Activated naive CD4-positive, alpha-beta T cell treated with anti-CD3 and anti-CD28 coated beads, Interleukin-2, amount 10 ng/mL, durations not matched to agents 7 days and 5 days (primary cell): ENCODE data around the gene BTBD16.

Source experiments
- CTCF ChIA-PET: fragments of 350-600 bp; sonication (Branson Sonifier 250); formaldehyde crosslinking; loops from one replicate; lab custom pipeline; 2021; ENCODE audit warnings: antibody characterized with exemption; lab: Charles Lee
- DNase-seq: peaks from one replicate; pipeline ENCODE4 v3.0.0-alpha.2; 2020
- H3K27ac Mint-ChIP-seq: one replicate; pipeline ENCODE4 v1.8.0; 2021; ENCODE audit warnings: mild to moderate bottlenecking, moderate library complexity, mixed read lengths
- H3K27me3 Mint-ChIP-seq: one replicate; pipeline ENCODE4 v1.8.0; 2021; ENCODE audit warnings: mild to moderate bottlenecking, mixed read lengths
- H3K36me3 Mint-ChIP-seq: one replicate; pipeline ENCODE4 v1.8.0; 2021; ENCODE audit warnings: mixed read lengths
- H3K4me1 Mint-ChIP-seq: one replicate; pipeline ENCODE4 v1.8.0; 2021; ENCODE audit warnings: mixed read lengths
- H3K4me3 Mint-ChIP-seq: one replicate; pipeline ENCODE4 v1.8.0; 2021; ENCODE audit warnings: mild to moderate bottlenecking, moderate library complexity, mixed read lengths
- H3K9me3 Mint-ChIP-seq: one replicate; pipeline ENCODE4 v1.8.0; 2021; ENCODE audit warnings: mixed read lengths

The BTBD16 gene

GRCh38 chr10:122373721-122374120, 102.6 kb downstream of the BTBD16 start:
- H3K27ac Mint-ChIP-seq: peak overlapping the region; percentile 74
- DNase-seq: no peak
- H3K9me3 Mint-ChIP-seq: no peaks in the 10 kb centered on the region
- H3K36me3 Mint-ChIP-seq: peaks cover 4% of the 10 kb centered on the region
- H3K4me3 Mint-ChIP-seq: peak overlapping the region; percentile 80
- H3K27me3 Mint-ChIP-seq: peaks cover 47% of the 10 kb centered on the region
- H3K4me1 Mint-ChIP-seq: peaks cover 27% of the 10 kb centered on the region
- CTCF ChIA-PET: interaction anchor here (1.2 kb wide), 1 partner anchor 61 kb away, joined by 4 read pairs; no protein-coding TSS in a partner anchor

GRCh38 chr10:122374237-122374858, 103.3 kb downstream of the BTBD16 start, which contains the start of gene PLEKHA1:
TSS of gene PLEKHA1 (plus strand) at chr10:122374708. CDS start at chr10:122393201, 18,493 bp downstream.
- Mint-ChIP-seq H3K9me3 (no peaks in the 10 kb centered on the region), H3K4me3 (peak within 1 kb of the TSS; percentile 88), H3K4me1 (peaks cover 34% of the 10 kb centered on the region), H3K27ac (peak within 1 kb of the TSS; percentile 90), H3K36me3 (peaks cover 8% of the 10 kb centered on the region), H3K27me3 (peaks cover 41% of the 10 kb centered on the region)
- DNase-seq: peak; percentile 94
- CTCF ChIA-PET: interaction anchor here (1.4 kb wide), 1 partner anchor 61 kb away, joined by 4 read pairs; no protein-coding TSS in a partner anchor

GRCh38 chr10:122374859-122375678, 104.0 kb downstream of the BTBD16 start:
- no peaks in the 10 kb centered on the region for H3K9me3 Mint-ChIP-seq
- H3K27ac Mint-ChIP-seq: peak overlapping the region; percentile 90
- CTCF ChIA-PET: interaction anchor here (1.4 kb wide), 1 partner anchor 60 kb away, joined by 4 read pairs; no protein-coding TSS in a partner anchor
- peak overlapping the region; percentile 88 for H3K4me3 Mint-ChIP-seq
- DNase-seq: peak; percentile 72
- peaks cover 38% of the 10 kb centered on the region for H3K4me1 Mint-ChIP-seq
- H3K36me3 Mint-ChIP-seq: peaks cover 13% of the 10 kb centered on the region
- H3K27me3 Mint-ChIP-seq: peaks cover 40% of the 10 kb centered on the region

- Mint-ChIP-seq H3K9me3 (peaks cover 4% of the 10 kb centered on the region), H3K4me1 (peaks cover 38% of the 10 kb centered on the region), H3K27me3 (peaks cover 34% of the 10 kb centered on the region), H3K4me3 (peak overlapping the region; percentile 88), H3K27ac (peak overlapping the region; percentile 90), H3K36me3 (peaks cover 18% of the 10 kb centered on the region)
- CTCF ChIA-PET: interaction anchor here (1.4 kb wide), 1 partner anchor 59 kb away, joined by 4 read pairs; no protein-coding TSS in a partner anchor
- no peak for DNase-seq
Observed at GRCh38 chr10:122375679-122376160, 104.6 kb downstream of the BTBD16 start.

- Mint-ChIP-seq H3K36me3 (peaks cover 18% of the 10 kb centered on the region), H3K27me3 (peaks cover 27% of the 10 kb centered on the region), H3K9me3 (peaks cover 4% of the 10 kb centered on the region), H3K27ac (no peak overlapping the region), H3K4me3 (peak overlapping the region; percentile 13), H3K4me1 (peaks cover 38% of the 10 kb centered on the region)
- CTCF ChIA-PET: no interaction called here
- DNase-seq: no peak
Observed at GRCh38 chr10:122376364-122376961, 105.4 kb downstream of the BTBD16 start.

GRCh38 chr10:122379041-122379440, 107.9 kb downstream of the BTBD16 start:
- Mint-ChIP-seq H3K36me3 (peaks cover 22% of the 10 kb centered on the region), H3K4me1 (peaks cover 34% of the 10 kb centered on the region), H3K4me3 (no peak overlapping the region), H3K27ac (peak overlapping the region; percentile 4), H3K9me3 (peaks cover 4% of the 10 kb centered on the region), H3K27me3 (peaks cover 9% of the 10 kb centered on the region)
- CTCF ChIA-PET: no interaction called here
- no peak for DNase-seq

- Mint-ChIP-seq H3K27me3 (peaks cover 6% of the 10 kb centered on the region), H3K9me3 (peaks cover 4% of the 10 kb centered on the region), H3K4me1 (peaks cover 32% of the 10 kb centered on the region), H3K27ac (no peak overlapping the region), H3K36me3 (peaks cover 22% of the 10 kb centered on the region), H3K4me3 (no peak overlapping the region)
- DNase-seq: no peak
- CTCF ChIA-PET: no interaction called here
Observed at GRCh38 chr10:122379537-122379936, 108.4 kb downstream of the BTBD16 start.

GRCh38 chr10:122380703-122381102, 109.6 kb downstream of the BTBD16 start:
- CTCF ChIA-PET: no interaction called here
- H3K36me3 Mint-ChIP-seq: peaks cover 22% of the 10 kb centered on the region
- H3K27ac Mint-ChIP-seq: no peak overlapping the region
- no peak overlapping the region for H3K4me3 Mint-ChIP-seq
- no peaks in the 10 kb centered on the region for H3K27me3 Mint-ChIP-seq
- DNase-seq: no peak
- H3K4me1 Mint-ChIP-seq: peaks cover 26% of the 10 kb centered on the region
- H3K9me3 Mint-ChIP-seq: peaks cover 4% of the 10 kb centered on the region

- peaks cover 19% of the 10 kb centered on the region for H3K36me3 Mint-ChIP-seq
- no peak for DNase-seq
- H3K4me3 Mint-ChIP-seq: no peak overlapping the region
- H3K27me3 Mint-ChIP-seq: no peaks in the 10 kb centered on the region
- H3K9me3 Mint-ChIP-seq: peaks cover 4% of the 10 kb centered on the region
- CTCF ChIA-PET: no interaction called here
- peaks cover 23% of the 10 kb centered on the region for H3K4me1 Mint-ChIP-seq
- H3K27ac Mint-ChIP-seq: no peak overlapping the region
Observed at GRCh38 chr10:122381680-122382079, 110.6 kb downstream of the BTBD16 start.

GRCh38 chr10:122386514-122386913, 115.4 kb downstream of the BTBD16 start:
- no peaks in the 10 kb centered on the region for H3K27me3 Mint-ChIP-seq
- no peak overlapping the region for H3K4me3 Mint-ChIP-seq
- H3K27ac Mint-ChIP-seq: no peak overlapping the region
- no peak for DNase-seq
- CTCF ChIA-PET: no interaction called here
- no peaks in the 10 kb centered on the region for H3K9me3 Mint-ChIP-seq
- H3K4me1 Mint-ChIP-seq: peaks cover 16% of the 10 kb centered on the region
- peaks cover 18% of the 10 kb centered on the region for H3K36me3 Mint-ChIP-seq

- CTCF ChIA-PET: interaction anchor here (0.5 kb wide), 1 partner anchor 71 kb away, joined by 3 read pairs; no protein-coding TSS in a partner anchor
- Mint-ChIP-seq H3K4me1 (peaks cover 13% of the 10 kb centered on the region), H3K36me3 (peaks cover 20% of the 10 kb centered on the region), H3K27me3 (no peaks in the 10 kb centered on the region), H3K9me3 (no peaks in the 10 kb centered on the region), H3K27ac (no peak overlapping the region), H3K4me3 (no peak overlapping the region)
- no peak for DNase-seq
Observed at GRCh38 chr10:122387572-122387971, 116.5 kb downstream of the BTBD16 start.
